Peyer's patch (tissue), 4 donors: ENCODE results near the gene NPIPA1. TPM values are rescaled to one million over a fixed set of nuclear protein-coding genes. Genes with fewer than 3 reads are reported as not detected.
"Not testable (repeated sequence)": the region's sequence is repeated elsewhere in the genome, so short reads cannot be mapped to it uniquely, and the experiment has no call there.

Experiments
- DNase-seq, 3 donors: peaks; one replicate each; pipeline ENCODE4 v3.0.0-alpha.2; 2017 to 2019
- H3K27ac ChIP-seq, 4 donors: fragments of 200-600 bp; sonication (generic); one replicate each; pipeline ENCODE4 v1.5.1; 2016 to 2019
- H3K27me3 ChIP-seq, 2 donors: fragments of 200-600 bp; sonication (generic); one replicate each; pipeline ENCODE4 v1.5.1; 2019
- H3K36me3 ChIP-seq, 3 donors: fragments of 200-600 bp; sonication (generic); one replicate each; pipeline ENCODE4 v1.5.1; 2016 to 2019
- H3K4me1 ChIP-seq, 4 donors: fragments of 200-600 bp; sonication (generic); one replicate each; pipeline ENCODE4 v1.5.1; 2016 to 2019
- H3K4me3 ChIP-seq, 4 donors: fragments of 200-600 bp; sonication (generic); 1 replicate in 3 of 4; 2 replicates in 1 of 4; pipeline ENCODE4 v1.5.1; 2016 to 2019; ENCODE audit warnings: mild to moderate bottlenecking in 1 of 4
- H3K9me3 ChIP-seq, 4 donors: fragments of 200-600 bp; sonication (generic); one replicate each; pipeline ENCODE4 v1.5.1; 2016 to 2019; ENCODE audit warnings: mild to moderate bottlenecking in 1 of 4
- total RNA-seq, 4 donors: library from RNA; depleted of rRNA; stranded (reverse); fragments of >200 nt; gene quantifications; one replicate each; pipeline ENCODE4 v1.1.0, GENCODE V29; 2016

The NPIPA1 gene
- total RNA-seq, 4 donors from 2014 or later, result 39.2 to 148 (median 90.3) TPM

DNA sequence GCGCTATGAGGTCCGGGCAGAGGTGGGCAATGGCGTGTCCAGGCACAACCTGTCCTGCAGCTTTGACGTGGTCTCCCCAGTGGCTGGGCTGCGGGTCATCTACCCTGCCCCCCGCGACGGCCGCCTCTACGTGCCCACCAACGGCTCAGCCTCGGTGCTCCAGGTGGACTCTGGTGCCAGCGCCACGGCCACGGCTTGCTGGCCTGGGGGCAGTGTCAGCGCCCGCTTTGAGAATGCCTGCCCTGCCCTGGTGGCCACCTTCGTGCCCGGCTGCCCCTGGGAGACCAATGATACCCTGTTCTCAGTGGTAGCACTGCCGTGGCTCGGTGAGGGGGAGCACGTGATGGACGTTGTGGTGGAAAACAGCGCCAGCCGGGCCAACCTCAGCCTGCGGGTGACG lies 15.0 kb upstream of the NPIPA1 start:
- H3K36me3 ChIP-seq, H3K27me3 ChIP-seq, H3K4me1 ChIP-seq, H3K27ac ChIP-seq, H3K4me3 ChIP-seq, DNase-seq, H3K9me3 ChIP-seq: not testable (repeated sequence)

DNA sequence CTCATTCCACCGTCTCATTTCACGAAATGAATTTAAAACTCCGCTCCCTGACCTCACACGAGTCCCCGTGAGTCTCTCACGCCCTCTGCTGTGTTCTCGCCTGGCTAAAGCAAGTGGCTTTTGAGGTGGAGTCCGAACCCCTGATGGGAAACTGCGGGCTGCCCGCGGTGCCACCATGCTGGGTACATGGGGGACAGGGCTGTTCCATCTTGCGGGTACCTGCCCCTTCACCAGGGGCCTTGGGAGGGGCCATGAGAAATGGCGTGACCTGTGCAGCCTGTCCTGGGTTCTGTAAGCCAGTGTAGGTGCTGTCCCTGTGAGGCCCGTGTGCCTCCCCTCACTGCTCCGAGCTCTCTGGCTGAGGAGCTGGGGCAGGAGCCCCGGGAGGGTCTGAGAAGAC lies 14.3 kb upstream of the NPIPA1 start:
- H3K4me1 ChIP-seq, H3K27me3 ChIP-seq, H3K27ac ChIP-seq, H3K4me3 ChIP-seq, DNase-seq, H3K36me3 ChIP-seq, H3K9me3 ChIP-seq: not testable (repeated sequence)

DNA sequence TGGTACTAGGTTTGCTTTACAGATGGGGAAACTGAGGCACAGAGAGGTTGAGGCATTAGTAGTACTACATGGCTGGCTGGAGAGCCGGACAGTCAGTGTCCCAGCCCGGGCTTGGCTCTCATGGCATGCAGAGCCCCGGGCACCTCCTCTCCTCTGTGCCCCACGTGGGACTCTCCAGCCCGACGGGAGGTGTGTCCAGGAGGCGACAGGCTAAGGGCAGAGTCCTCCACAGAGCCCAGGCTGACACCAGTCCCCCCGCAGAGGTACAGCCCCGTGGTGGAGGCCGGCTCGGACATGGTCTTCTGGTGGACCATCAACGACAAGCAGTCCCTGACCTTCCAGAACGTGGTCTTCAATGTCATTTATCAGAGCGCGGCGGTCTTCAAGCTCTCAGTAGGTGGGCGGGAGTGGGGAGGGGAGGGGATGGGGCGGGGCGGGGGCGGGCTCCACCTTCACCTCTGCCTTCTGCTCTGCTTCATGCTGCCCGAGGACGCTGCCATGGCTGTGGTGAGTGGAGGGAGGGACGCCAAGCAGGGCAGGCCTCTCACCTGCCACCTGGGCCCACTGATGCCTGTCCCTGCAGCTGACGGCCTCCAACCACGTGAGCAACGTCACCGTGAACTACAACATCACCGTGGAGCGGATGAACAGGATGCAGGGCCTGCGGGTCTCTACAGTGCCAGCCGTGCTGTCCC lies 13.7 kb upstream of the NPIPA1 start:
- H3K36me3 ChIP-seq, H3K27ac ChIP-seq, H3K4me1 ChIP-seq, H3K27me3 ChIP-seq, H3K9me3 ChIP-seq, H3K4me3 ChIP-seq: not testable (repeated sequence)
- peak in 1 of 3 donors; percentile 58 for DNase-seq

DNA sequence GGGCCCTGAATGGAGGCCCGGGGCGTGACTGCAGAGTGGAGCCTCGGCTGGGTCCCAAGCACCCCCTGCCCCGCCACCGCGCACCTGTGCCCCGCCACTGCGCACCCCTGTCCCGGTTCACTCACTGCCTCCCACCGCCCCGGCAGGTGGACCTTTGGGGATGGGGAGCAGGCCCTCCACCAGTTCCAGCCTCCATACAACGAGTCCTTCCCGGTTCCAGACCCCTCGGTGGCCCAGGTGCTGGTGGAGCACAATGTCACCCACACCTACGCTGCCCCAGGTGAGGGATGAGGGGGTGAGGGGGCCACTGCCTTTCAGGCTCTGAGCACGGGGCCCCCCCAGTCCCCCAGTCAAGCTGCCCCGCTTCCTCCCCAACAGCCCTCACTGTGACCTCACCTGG lies 12.9 kb upstream of the NPIPA1 start:
- H3K4me3 ChIP-seq, H3K36me3 ChIP-seq, H3K9me3 ChIP-seq, H3K27ac ChIP-seq, H3K27me3 ChIP-seq, H3K4me1 ChIP-seq, DNase-seq: not testable (repeated sequence)

DNA sequence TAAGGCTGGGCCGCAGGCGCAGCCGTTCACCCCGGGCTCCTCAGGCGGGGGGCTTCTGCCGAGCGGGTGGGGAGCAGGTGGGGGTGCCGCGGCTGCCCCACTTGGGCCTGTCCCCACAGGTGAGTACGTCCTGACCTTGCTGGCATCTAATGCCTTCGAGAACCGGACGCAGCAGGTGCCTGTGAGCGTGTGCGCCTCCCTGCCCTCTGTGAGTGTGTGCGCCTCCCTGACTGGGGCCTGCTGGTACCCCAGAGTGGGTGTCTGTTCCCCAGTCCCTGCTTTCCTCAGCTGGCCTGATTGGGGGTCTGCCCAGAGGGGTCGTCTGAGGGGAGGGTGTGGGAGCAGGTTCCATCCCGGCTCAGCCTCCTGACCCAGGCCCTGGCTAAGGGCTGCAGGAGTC lies 12.3 kb upstream of the NPIPA1 start:
- H3K4me1 ChIP-seq, H3K9me3 ChIP-seq, H3K36me3 ChIP-seq, H3K27ac ChIP-seq, H3K4me3 ChIP-seq, H3K27me3 ChIP-seq, DNase-seq: not testable (repeated sequence)

DNA sequence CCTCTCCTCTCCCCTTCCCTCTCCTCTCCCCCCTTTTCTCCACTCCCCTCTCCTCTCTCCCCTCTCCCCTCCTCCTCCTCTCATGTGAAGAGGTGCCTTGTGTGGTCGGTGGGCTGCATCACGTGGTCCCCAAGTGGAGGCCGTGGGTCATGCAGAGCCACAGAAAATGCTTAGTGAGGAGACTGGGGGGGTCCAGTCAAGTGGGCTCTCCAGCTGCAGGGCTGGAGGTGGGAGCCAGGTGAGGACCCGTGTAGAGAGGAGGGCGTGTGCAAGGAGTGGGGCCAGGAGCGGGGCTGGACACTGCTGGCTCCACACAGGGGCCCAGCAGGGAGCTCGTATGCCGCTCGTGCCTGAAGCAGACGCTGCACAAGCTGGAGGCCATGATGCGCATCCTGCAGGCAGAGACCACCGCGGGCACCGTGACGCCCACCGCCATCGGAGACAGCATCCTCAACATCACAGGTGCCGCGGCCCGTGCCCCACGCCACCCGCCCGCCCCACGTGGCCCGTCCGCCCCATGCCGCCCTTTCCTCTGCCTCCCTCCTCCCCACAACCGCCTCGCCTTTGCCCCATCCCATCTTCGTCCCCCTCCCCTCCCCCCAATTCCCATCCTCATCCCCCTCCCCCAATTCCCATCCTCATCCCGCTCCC lies 9.1 kb upstream of the NPIPA1 start:
- H3K9me3 ChIP-seq, H3K27ac ChIP-seq, H3K4me3 ChIP-seq, H3K4me1 ChIP-seq, H3K36me3 ChIP-seq, H3K27me3 ChIP-seq: not testable (repeated sequence)
- DNase-seq, result peak in 2 of 3 donors; percentile 45 to 53

DNA sequence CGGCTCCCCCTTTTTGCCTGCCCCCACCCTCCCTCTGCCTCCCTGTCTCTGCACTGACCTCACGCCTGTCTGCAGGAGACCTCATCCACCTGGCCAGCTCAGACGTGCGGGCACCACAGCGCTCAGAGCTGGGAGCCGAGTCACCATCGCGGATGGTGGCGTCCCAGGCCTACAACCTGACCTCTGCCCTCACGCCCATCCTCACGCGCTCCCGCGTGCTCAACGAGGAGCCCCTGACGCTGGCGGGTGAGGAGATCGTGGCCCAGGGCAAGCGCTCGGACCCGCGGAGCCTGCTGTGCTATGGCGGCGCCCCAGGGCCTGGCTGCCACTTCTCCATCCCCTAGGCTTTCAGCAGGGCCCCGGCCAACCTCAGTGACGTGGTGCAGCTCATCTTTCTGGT lies 8.1 kb upstream of the NPIPA1 start:
- H3K4me1 ChIP-seq, H3K27ac ChIP-seq, DNase-seq, H3K9me3 ChIP-seq, H3K36me3 ChIP-seq, H3K27me3 ChIP-seq, H3K4me3 ChIP-seq: not testable (repeated sequence)

DNA sequence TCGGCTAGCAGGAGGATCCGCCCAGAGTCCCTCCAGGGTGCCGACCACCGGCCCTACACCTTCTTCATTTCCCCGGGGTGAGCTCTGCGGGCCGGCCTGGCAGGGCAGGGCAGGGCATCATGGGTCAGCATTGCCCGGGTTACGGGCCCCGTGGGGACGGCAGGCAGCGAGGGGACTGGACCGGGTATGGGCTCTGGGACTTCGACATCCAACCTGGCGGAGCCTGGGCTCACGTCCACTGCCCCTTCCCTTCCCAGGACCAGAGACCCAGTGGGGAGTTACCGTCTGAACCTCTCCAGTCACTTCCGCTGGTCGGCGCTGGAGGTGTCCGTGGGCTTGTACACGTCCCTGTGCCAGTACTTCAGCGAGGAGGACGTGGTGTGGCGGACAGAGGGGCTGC lies 7.0 kb upstream of the NPIPA1 start:
- not testable (repeated sequence) for DNase-seq, H3K36me3 ChIP-seq, H3K27ac ChIP-seq, H3K4me3 ChIP-seq, H3K4me1 ChIP-seq, H3K27me3 ChIP-seq, H3K9me3 ChIP-seq

DNA sequence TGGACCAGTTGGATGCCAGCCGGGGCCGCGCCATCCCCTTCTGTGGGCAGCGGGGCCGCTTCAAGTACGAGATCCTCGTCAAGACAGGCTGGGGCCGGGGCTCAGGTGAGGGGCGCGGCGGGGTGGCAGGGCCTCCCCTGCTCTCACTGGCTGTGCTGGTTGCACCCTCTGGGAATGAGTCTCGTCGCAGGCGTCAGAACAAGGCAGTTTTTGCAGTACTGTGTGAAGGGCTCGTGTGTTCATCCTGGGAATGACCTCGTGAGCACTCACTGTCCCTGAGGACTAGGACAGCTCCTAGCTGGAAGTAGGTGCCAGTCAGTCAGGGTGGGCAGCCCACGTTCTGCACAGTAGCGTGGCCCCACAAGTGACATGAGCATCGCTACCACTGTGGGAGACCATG lies 6.3 kb upstream of the NPIPA1 start:
- not testable (repeated sequence) for H3K9me3 ChIP-seq, H3K36me3 ChIP-seq, H3K4me1 ChIP-seq

DNA sequence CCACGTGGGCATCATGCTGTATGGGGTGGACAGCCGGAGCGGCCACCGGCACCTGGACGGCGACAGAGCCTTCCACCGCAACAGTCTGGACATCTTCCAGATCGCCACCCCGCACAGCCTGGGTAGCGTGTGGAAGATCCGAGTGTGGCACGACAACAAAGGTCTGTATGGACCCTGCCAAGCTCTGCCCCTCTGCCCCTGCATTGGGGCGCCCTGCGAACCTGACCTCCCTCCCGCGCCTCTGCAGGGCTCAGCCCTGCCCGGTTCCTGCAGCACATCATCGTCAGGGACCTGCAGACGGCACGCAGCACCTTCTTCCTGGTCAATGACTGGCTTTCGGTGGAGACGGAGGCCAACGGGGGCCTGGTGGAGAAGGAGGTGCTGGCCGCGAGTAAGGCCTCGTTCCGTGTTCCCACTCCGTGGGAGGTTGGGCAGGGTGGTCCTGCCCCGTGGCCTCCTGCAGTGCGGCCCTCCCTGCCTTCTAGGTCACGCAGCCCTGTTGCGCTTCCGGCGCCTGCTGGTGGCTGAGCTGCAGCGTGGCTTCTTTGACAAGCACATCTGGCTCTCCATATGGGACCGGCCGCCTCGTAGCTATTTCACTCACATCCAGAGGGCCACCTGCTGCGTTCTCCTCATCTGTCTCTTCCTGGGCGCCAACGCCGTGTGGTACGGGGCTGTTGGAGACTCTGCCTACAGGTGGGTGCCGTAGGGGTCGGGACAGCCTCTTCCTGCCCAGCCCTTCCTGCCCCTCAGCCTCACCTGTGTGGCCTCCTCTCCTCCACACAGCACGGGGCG lies 4.5 kb upstream of the NPIPA1 start:
- H3K36me3 ChIP-seq, DNase-seq, H3K27ac ChIP-seq, H3K27me3 ChIP-seq, H3K4me1 ChIP-seq, H3K4me3 ChIP-seq, H3K9me3 ChIP-seq: not testable (repeated sequence)

More for the DNA sequence above, 6.3 kb upstream of the NPIPA1 start:
- not testable (repeated sequence) for DNase-seq, H3K27ac ChIP-seq, H3K4me3 ChIP-seq, H3K27me3 ChIP-seq

DNA sequence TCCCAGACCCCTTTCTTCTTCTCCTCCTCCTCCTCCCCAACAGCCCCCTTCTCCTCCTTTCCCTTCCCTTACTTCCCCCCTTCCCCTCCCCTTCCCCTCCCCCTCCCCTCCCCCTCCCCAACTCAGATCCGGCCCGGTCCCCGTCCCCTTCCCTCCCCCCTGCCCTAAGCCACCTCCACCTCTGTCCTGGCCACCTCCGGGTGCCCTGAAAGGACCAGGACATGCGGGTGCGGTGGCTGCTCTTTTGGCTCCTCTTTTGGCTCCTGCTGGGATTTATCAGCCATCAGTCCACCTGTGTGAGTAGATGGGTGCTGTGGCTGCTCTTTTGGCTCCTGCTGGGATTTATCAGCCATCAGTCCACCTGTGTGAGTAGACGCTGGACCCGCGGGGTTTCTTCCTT lies 751 bp downstream of the NPIPA1 start:
- not testable (repeated sequence) for H3K4me3 ChIP-seq, H3K27ac ChIP-seq, H3K4me1 ChIP-seq, H3K27me3 ChIP-seq, H3K9me3 ChIP-seq, DNase-seq, H3K36me3 ChIP-seq

DNA sequence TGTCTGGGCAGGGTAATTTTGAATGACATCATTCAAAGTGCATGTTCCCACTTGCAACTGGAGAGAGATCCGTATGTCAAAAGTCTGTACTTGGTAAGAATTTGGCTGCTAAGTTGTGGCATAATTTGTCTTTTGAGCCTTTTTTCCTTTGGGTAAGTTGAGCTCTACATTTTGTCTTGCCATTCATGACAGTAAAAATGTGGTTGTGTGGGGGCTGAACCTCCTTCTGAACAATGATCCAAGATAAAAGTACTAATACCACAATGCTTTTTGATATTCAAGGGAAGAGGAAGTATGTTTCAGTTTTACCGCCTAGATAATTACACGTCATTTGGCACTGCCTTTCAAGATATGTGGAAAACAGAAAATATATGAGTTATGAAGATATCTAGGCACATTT lies 5.4 kb downstream of the NPIPA1 start:
- not testable (repeated sequence) for DNase-seq, H3K27ac ChIP-seq, H3K27me3 ChIP-seq, H3K4me1 ChIP-seq, H3K36me3 ChIP-seq, H3K9me3 ChIP-seq, H3K4me3 ChIP-seq
